Skeletal muscle cell (primary cell): ENCODE measurements around the gene PAPPA2.
A peak's percentile ranks its signal among the peaks of the same experiment; 100 is the strongest.
"Not testable (repeated sequence)": the region's sequence is repeated elsewhere in the genome, so short reads cannot be mapped to it uniquely, and the experiment has no call there.

Source experiments
- DNase-seq: peaks from one replicate; pipeline ENCODE4 v3.0.0-alpha.2; 2010; ENCODE audit warnings: low read depth
- H3K4me3 ChIP-seq: 2 replicates; pipeline ENCODE4 v1.5.1; 2011; ENCODE audit warnings: low read depth, mild to moderate bottlenecking, control low read depth, low read length, moderate library complexity

PAPPA2 gene

DNA sequence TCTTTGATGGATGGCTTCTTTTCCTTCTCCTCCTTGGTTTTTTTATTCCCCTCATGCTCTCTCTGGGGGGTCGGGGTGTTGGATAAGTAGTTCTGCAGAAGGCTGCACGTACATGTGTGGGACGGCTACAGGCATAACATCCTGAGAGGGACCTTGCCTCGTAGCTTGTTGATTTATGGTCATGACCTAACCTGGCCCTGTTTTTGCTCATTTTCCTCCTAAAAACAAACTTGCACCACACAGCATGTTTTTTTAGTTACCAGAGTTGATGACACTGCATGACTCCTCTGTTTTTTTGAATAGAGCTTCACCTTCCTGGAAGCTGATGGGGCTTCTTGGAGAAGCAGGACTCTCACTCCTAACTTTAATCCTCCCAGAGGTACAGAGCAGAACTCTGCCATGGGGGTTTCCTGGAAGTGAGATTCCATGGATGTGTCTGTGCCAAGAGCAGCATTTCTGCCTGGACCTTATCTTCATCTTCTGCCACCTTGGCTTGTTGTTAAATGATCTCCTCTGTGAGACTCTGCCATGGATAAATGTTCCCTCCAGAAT is 114.7 kb downstream of the PAPPA2 start:
- H3K4me3 ChIP-seq = no peak overlapping the region

DNA sequence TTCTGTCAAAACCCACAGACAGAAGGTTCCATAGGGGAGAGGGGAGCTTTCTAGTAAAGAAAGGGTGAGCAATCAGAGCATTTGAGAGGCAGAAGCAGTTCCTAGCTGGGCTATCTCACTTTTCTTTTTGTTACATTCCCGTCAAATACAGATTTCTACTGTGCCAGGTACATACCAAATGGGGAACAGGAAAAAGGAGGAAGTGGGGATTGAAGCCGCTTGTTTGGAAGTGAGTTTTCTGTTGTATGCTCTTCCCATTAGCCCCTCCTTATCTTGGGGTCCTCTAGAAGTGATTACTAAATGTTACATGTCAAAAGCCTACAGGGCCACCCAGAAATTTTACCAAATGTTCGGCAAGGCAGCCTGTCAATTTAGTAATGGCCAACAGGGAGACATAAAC is 116.1 kb downstream of the PAPPA2 start:
- no peak for DNase-seq
- no peak overlapping the region for H3K4me3 ChIP-seq

More for the DNA sequence above, 114.7 kb downstream of the PAPPA2 start:
- DNase-seq = no peak

DNA sequence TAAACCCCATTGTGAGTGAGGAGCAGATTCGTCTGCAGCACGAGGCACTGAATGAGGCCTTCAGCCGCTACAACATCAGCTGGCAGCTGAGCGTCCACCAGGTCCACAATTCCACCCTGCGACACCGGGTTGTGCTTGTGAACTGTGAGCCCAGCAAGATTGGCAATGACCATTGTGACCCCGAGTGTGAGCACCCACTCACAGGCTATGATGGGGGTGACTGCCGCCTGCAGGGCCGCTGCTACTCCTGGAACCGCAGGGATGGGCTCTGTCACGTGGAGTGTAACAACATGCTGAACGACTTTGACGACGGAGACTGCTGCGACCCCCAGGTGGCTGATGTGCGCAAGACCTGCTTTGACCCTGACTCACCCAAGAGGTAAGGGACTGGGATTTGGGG is 132.2 kb downstream of the PAPPA2 start:
- H3K4me3 ChIP-seq = no peak overlapping the region
- no peak for DNase-seq

DNA sequence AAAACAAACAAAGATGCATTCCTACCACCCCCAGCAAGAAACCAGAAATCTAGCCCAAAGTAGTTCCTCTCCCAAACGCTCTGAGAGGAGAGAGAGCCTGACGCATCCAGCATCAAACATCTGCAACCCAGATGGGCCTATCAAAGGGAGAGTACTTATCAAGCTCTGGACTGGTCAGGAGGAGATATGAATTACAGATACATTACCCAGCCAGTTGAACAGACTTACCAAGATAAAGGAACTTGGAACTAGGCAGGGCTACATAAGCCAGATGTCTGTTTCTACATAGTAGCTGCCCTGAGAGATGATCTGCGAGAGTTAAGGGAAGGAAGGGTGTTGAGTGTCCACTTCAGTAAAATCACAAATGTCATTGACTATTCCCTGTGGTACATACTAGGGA is 138.4 kb downstream of the PAPPA2 start:
- DNase-seq = no peak
- no peak overlapping the region for H3K4me3 ChIP-seq

DNA sequence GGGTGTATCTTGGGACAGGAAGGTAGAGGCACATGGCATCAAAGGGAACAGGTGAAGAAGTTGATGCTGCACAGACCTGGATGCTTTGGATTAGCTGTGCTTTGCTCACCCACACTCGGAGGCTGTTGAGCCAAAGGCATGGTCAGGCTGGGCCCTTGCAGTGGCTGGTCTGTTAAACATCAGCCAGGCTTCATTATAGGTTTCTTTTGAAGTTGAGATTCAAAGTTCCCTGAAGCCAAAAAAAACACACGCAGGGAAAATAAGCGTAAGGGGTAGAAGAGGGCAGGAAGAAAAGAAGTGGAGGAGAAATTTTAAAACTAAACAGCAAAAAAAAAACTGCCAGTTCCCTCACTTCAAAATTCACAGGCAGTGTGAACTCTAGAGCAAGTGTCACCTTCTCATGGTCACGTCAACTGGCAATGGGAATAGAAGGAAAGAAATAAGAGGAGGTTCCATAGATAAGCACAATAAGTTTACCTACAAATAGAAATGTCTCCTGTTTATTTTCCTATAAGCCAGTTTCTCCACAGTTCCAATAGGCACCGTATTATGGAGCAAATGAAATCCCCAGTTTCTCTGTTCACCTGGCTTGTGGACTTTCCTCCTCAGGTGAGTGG is 139.5 kb downstream of the PAPPA2 start:
- no peak for DNase-seq
- no peak overlapping the region for H3K4me3 ChIP-seq

DNA sequence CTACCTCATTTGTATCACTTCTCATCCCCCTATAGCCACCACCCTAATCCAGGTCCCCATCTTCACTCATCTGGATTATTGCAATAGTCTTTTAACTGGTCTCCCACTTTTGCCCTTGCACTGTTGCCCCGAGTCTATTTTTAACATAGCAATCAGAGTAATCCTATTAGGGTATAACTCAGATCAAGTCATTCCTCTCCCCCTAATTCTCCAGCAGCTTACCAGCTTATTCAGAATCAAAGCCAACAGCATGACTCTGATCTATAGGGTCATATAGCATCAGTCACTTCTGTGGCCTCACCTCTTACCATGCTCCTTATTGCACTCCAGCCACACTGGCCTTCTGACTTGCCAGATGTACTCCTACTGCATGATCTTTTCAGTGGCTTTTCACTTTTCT is 140.7 kb downstream of the PAPPA2 start:
- DNase-seq = no peak
- no peak overlapping the region for H3K4me3 ChIP-seq

DNA sequence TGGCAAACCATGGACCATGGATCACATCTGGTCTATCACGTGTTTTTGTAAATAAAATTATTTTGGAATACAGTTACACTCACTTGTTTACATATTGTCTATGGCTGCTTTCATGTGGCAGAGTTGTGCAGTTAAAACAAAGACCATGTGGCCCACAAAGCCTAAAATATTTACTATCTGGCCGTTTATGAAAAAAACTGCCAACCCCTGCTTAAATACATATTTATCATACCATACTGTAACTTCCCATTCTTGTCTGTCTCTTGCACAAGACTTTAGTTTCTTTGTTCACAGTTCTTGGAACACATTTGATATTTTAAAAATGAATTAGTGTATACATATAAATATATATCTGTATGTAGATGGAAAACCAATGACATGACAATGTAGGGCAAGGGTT is 141.5 kb downstream of the PAPPA2 start:
- H3K4me3 ChIP-seq = no peak overlapping the region
- DNase-seq = no peak

DNA sequence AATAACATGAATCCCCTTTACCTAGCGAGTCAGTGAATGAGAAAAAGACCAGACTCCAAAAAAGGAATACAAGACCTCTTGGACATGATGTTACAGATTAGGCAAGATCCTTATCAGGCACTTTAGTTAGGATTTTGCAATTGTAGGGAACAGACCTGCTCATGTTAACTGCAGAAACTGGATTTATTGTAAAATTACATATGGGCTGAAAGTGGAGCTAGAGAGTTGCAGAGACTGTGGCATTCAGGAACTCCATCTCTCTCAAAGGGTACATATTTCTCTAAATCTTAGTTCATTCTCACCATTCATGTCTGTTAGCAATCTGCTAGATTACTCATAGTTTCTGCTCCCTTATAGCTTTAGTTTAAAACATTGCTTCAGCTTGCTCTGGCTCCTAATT is 142.2 kb downstream of the PAPPA2 start:
- DNase-seq = no peak

DNA sequence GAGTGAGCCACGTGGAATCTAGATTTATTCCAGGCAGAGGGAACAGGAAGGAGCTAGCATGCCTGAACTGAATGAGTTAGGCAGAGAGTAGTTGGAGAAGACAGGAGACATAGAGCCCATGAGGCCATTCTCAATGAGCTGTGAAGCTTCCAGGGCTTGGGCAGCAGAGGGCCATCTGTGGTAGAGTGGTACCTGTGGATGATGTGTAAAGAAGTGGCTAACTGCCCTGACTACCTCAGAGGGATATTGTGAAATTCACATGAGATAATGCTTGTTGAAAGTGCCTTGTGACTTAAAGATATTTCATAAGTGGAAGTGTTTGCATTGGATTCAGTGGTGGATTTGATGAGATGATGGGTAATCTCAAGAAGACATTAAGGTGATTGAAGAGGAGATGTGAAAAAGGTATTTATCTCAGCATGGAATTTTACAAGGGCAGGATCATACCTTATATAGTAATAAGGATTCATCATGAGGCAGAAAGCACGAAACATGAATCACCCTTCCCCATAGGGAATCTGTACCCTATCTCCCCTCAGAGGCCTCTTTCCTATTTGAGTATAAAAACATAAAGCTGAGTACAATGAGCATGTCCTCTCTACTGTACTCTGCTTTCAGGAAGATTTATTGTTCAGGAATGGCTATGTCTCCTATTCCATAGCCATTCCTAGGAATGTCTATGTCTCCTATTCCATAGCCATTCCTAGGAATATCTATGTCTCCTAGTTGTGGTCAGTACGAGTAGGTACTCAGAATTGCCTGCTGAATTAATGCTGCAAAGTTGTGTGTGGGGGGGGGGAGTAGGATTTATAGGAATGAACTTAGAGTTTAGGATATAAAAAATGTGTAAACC is 146.8 kb downstream of the PAPPA2 start:
- no peak overlapping the region for H3K4me3 ChIP-seq
- peak; percentile 24 for DNase-seq

More for the DNA sequence above, 142.2 kb downstream of the PAPPA2 start:
- no peak overlapping the region for H3K4me3 ChIP-seq

DNA sequence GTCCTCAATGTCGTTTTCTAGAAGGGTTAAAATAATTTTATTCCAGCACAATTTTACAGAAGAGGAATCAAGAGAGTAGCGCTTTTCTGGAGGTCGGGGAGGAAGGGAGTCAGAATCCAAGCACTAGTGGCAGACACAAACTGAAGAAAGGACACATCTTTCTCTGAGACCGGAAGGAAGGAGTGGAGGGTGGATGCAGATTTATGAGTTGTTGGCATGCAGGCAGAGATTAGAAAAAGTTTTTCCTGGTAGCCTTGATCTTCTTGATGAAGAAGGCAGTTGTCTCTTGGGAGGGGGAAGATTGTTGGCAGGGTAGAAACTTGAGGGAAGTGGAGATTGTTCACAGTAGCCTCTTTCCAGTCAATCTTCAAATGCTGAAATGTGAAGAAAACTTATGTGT is 149.8 kb downstream of the PAPPA2 start:
- DNase-seq = no peak
- no peak overlapping the region for H3K4me3 ChIP-seq

DNA sequence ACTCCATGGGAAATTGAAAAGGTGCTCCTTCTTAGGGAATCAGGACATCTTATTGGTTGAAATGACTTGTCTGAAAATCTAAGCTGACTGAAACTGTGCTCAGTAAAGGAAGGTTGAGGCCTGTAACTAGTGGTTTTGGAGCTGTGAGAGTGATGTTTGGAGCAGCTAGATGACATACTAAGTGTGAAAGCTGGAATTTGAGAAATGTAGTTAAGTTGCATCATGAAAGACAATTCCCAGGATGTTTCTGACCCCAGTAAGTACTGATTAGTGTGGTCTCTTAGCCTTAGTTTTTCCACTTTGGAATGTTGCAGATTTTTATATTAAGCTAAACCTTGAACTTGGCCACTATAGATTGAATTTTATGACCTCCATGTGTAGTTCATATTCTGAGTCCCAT is 154.9 kb downstream of the PAPPA2 start:
- no peak for DNase-seq
- H3K4me3 ChIP-seq = no peak overlapping the region

DNA sequence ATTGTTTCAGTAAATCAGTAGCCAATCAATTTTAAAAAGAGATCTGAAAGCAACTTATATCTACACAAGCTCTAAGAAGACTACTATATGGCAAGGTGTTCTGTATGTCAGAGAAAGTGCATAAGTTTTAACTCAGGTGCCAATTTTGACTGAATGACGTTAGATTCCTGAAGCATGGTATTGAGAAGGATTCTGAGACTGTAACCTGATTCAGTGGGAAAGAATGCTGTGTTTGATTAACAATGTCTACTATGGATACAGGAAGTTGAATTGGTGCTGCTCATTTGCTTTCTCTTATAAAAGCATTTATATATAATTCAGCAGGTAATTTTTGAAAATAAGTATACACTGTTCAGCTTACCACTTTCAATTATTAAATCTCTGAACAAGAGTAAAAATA is 156.3 kb downstream of the PAPPA2 start:
- H3K4me3 ChIP-seq = no peak overlapping the region
- no peak for DNase-seq

DNA sequence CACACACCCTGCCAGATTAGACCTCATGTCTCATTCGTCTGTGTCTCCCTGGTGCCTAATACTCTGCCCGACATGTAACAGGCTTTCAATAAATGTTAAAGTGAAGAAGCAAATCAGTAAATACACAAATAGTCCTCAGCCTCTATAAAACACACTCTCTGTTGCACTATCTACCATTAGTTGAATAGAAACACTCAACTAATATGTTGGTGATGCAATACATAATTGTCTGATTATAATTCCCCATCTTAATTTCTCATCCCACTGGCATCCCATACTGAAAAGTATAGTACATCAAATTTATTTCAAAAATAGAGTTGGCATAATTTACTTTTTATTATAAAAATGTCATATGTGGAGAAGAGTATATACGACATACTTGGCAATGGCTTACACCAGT is 162.4 kb downstream of the PAPPA2 start:
- no peak overlapping the region for H3K4me3 ChIP-seq

DNA sequence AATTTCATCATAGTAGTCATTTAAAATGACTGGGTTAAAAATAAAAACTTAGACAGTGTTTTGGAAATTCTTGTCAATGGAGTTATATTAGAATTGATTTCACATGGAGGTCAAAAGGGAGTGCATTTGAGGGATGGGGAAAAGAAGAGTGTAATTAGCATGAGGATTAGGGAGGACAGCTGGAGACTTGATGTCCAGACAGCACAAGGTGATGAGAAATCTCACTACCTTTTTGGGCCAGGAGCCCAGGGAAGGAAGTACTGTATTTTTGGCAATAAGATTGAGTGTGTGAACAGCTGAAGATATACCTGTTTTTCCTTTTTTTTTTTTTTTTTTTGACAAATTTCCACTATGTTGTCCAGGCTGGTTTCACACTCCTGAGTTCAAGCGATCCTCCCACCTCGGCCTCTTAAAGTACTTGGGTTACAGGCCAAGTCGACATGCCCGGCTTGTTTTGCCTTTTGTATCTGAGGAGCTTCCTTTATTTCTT is 163.6 kb downstream of the PAPPA2 start:
- no peak for DNase-seq
- no peak overlapping the region for H3K4me3 ChIP-seq

More for the DNA sequence above, 162.4 kb downstream of the PAPPA2 start:
- no peak for DNase-seq

DNA sequence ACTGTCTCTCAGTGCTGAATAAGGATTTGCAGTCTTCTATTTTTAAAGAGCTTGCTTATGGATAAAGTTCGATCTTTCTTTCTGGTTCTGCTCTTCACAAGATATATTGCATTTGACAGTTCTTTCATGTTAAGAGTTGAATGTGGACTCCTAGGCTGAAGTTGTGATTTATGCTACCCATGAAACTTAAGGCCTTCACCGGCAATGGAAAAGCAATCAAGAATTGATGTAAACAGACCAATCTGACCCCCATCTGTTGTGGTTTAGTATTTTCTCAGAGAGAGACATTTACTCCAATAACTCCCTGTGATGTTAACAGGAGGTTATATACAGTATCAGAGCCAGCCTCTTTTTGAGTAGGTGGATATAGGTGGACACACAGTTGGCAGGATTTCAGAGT is 165.8 kb downstream of the PAPPA2 start:
- DNase-seq = no peak
- H3K4me3 ChIP-seq = no peak overlapping the region

DNA sequence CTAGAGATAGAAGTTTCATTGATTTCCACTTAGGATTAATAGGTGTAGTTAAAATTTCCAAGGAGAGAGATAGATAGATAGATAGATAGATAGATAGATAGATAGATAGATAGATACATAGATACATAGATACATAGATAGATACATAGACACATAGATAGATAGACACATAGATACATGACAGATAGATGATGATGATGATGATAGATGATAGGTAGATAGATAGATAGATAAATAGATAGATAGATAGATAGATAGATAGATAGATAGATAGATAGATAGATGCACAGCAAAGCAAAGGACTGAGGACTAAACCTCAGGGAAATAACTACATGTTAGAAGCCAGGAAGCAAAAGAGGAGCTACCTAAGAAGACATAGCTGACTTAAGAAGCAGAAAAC is 171.8 kb downstream of the PAPPA2 start:
- DNase-seq, H3K4me3 ChIP-seq: not testable (repeated sequence)

DNA sequence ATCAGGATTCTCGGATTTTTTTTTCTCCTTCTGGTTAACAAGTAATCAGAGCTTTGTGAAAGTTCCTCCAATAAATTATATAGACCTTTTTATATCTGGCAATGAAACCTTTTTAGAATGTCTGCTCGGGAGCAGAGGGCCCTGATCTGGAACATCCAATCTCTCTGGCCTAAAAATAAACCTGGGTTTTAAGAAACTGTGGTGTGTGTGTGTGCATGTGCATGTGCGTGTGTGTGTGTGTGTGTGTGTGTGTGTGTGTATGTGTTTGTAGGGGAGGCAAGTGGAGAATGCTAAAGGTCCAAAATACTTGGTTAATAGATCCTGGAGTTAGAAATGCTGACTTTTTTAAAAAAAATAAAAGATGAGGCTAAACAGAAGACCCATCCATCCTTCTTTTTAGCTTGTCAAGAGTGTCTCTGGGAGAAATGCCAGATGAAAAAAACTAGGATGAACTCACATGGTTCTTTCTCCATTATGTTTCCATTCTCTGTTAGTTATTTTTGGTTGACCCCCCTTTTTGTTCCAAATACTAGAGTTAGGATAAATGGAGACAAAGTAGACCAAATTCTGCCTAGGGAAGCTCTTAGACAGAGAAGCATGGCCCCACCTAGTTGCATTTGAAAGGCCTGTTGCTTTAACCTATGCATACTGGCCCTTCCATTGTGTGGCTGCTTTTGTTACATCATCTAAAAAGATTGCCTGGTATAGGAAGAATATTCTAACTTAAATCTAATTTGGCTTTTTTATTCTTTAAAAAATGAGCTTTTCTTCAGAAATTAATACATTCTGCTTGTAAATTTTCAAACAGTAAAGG is 175.9 kb downstream of the PAPPA2 start:
- DNase-seq = no peak
- no peak overlapping the region for H3K4me3 ChIP-seq

DNA sequence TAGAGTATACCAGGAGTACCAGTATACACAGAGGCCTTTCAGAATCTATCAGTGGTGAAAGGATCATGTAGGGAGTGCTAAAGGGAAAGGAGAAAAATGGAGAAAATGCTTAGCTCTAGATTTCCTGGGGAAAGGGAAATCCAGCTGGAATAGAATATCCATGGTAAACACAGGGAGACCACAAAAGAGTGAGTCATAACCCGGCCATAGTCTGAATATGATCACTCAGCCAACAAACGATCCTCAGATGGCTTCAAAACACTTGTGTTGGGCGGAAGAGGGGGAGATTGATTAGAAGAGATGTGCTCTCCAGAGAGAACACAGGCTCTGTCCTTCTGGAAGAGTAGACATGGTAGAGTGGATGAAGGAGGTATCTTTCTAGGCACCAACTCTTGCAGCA is 180.6 kb downstream of the PAPPA2 start:
- DNase-seq = peak; percentile 9

DNA sequence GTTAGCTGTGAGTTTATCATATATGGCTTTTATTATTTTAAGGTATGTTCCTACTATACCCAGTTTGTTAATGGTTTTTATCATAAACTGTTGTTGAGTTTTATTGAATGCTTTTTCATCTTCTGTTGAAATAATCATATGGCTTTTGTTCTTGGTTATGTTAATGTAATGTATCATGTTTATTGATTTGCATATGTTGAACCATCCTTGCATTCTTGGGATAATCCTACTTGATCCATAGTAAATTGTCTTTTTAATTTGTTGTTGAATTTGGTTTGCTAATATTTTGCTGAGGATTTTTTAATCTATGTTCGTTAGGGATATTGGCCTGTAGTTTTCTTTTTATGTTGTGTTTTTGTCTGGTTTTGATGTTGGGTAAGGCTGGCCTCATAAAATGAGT is 185.6 kb downstream of the PAPPA2 start:
- no peak for DNase-seq
- no peak overlapping the region for H3K4me3 ChIP-seq

More for the DNA sequence above, 180.6 kb downstream of the PAPPA2 start:
- H3K4me3 ChIP-seq = no peak overlapping the region
